CMK (cell line): ENCODE measurements around the gene LRRC61.
A peak's percentile ranks its signal among the peaks of the same experiment; 100 is the strongest.

Source experiments
- DNase-seq: peaks from one replicate; pipeline ENCODE4 v3.0.0-alpha.2; 2010; ENCODE audit warnings: low read depth

LRRC61 gene

GRCh38 chr7:150357270-150357669 is 34.1 kb downstream of the LRRC61 start:
- DNase-seq = no peak

GRCh38 chr7:150357771-150358427 is 34.7 kb downstream of the LRRC61 start:
- DNase-seq = no peak

- no peak for DNase-seq
Observed at GRCh38 chr7:150358433-150358832, 35.3 kb downstream of the LRRC61 start.

GRCh38 chr7:150358988-150359621 is 36.0 kb downstream of the LRRC61 start:
- DNase-seq = no peak

- no peak for DNase-seq
Observed at GRCh38 chr7:150359622-150360362, 36.6 kb downstream of the LRRC61 start.

GRCh38 chr7:150360363-150361058 is 37.4 kb downstream of the LRRC61 start:
- no peak for DNase-seq

GRCh38 chr7:150361402-150361801 is 38.2 kb downstream of the LRRC61 start:
- DNase-seq = no peak

GRCh38 chr7:150361807-150362621 is 38.9 kb downstream of the LRRC61 start:
- no peak for DNase-seq

GRCh38 chr7:150363370-150363769 is 40.2 kb downstream of the LRRC61 start:
- DNase-seq = no peak

- no peak for DNase-seq
Observed at GRCh38 chr7:150363872-150364271, 40.7 kb downstream of the LRRC61 start.

GRCh38 chr7:150365194-150365593 is 42.0 kb downstream of the LRRC61 start:
- DNase-seq = no peak

- no peak for DNase-seq
Observed at GRCh38 chr7:150365673-150366398, 42.7 kb downstream of the LRRC61 start.

- no peak for DNase-seq
Observed at GRCh38 chr7:150367677-150368095, 44.5 kb downstream of the LRRC61 start.

- peak; percentile 75 for DNase-seq
Observed at GRCh38 chr7:150368096-150368883, 45.1 kb downstream of the LRRC61 start, which contains the start of gene REPIN1. REPIN1 (plus strand) TSS chr7:150368822; CDS start chr7:150369712, 890 bp downstream.

GRCh38 chr7:150368884-150369747 is 46.0 kb downstream of the LRRC61 start:
- DNase-seq = no peak

GRCh38 chr7:150369748-150370501 is 46.8 kb downstream of the LRRC61 start:
- no peak for DNase-seq

GRCh38 chr7:150370612-150371071 is 47.5 kb downstream of the LRRC61 start:
- no peak for DNase-seq
